IMR-90 (cell line): ENCODE results near the gene FOSL2. TPM values are rescaled to one million over a fixed set of nuclear protein-coding genes. Genes with fewer than 3 reads are reported as not detected.

ENCODE experiments used
- polyA plus RNA-seq, 3 experiments: library from polyadenylated mRNA; depleted of rRNA; stranded (reverse); fragments of >200 nt; gene quantifications; 2 replicates each; pipeline ENCODE4 v1.2.3, GENCODE V29; 2012; ENCODE audit warnings: low replicate concordance in 1 of 3
- total RNA-seq: library from RNA; depleted of rRNA; stranded (reverse); fragments of >200 nt; gene quantifications from 2 replicates; pipeline ENCODE4 v1.2.3, GENCODE V29; 2012
- TF ChIP-seq, protein P1 (sequence below): conservative IDR thresholded peaks from 2 replicates; pipeline ENCODE4 v1.5.1; 2012; ENCODE audit warnings: mild to moderate bottlenecking, low read depth, low read length, improper control_type of control experiment

FOSL2 gene
- total and polyA plus RNA-seq, 2 of the 4 experiments (the other 2 are of a cell fraction), result 31.4 to 46.3 TPM

DNA sequence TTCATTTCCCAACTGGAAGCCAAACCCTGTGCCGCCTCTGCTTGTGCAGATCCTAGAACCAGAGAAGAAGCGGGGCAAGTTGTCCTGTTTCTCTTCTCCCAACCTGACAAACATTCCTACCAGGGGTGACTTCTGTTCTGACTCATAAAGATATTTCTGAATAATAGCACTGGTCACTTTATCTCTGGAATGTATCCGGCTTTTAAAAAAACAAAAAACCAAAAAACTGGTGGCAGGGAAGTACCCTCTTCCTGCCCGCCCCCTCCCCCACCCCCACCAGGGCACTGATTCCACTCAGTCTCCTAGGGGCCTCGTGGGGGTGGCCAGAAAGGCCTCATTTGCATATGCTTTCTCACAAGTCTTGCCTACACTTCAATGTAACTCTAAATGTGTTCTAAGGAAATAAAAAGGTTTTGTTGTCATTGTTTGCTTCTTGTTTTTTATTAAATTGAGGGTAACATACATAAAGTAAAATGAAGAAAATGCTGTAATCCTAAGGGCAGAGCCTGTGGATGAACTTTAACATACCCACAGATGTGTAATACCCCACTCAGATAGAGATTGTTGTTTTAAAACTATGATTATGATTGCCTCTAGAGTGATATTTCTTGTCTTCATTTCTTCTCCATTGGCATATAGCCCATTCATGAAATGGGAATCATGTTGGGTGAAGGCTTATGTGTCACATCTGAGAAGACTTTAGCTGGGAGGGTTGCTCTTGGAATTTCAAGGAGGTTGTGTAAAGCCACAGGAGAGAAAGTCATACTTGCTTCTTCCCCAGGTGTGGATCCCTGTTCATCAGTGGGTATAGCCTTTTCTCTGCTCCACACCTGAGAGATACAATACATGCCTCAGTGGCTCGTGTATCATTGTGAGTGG, 5.3 kb upstream of the FOSL2 start (continued):
- TF ChIP-seq, protein P1, sequence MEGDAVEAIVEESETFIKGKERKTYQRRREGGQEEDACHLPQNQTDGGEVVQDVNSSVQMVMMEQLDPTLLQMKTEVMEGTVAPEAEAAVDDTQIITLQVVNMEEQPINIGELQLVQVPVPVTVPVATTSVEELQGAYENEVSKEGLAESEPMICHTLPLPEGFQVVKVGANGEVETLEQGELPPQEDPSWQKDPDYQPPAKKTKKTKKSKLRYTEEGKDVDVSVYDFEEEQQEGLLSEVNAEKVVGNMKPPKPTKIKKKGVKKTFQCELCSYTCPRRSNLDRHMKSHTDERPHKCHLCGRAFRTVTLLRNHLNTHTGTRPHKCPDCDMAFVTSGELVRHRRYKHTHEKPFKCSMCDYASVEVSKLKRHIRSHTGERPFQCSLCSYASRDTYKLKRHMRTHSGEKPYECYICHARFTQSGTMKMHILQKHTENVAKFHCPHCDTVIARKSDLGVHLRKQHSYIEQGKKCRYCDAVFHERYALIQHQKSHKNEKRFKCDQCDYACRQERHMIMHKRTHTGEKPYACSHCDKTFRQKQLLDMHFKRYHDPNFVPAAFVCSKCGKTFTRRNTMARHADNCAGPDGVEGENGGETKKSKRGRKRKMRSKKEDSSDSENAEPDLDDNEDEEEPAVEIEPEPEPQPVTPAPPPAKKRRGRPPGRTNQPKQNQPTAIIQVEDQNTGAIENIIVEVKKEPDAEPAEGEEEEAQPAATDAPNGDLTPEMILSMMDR, result no peak
